ENCODE data around the gene C16orf95.

GRCh38 chr16:87361916-87362619 lies 44.9 kb upstream of the C16orf95 start:
- TF ChIP-seq CTCF (conservative IDR thresholded peaks at IDR 0.05; ENCODE audit: low read depth, low read length), result no peak
- no peak for TF ChIP-seq RFX5 (IDR thresholded peaks at IDR 0.05; ENCODE audit: low read depth, low read length)
- TF ChIP-seq SMC3 (IDR thresholded peaks at IDR 0.05; ENCODE audit: low read depth, low read length), result no peak
- TF ChIP-seq FOS (IDR thresholded peaks at IDR 0.05; ENCODE audit: low read depth, low read length), result no peak

All from IMR-90 (cell line).